ENCODE data around the gene EMILIN3.
"Not testable (repeated sequence)": the region's sequence is repeated elsewhere in the genome, so short reads cannot be mapped to it uniquely, and the experiment has no call there.

EMILIN3 gene

GRCh38 chr20:41314386-41314785 lies 52.2 kb downstream of the EMILIN3 start:
- DNase-seq, result no peak

- not testable (repeated sequence) for DNase-seq
Observed at GRCh38 chr20:41312009-41312408, 54.6 kb downstream of the EMILIN3 start.

All from NCI-H82 (cell line).